Measurements from ENCODE around the gene ARID1B.

The ARID1B gene

DNA sequence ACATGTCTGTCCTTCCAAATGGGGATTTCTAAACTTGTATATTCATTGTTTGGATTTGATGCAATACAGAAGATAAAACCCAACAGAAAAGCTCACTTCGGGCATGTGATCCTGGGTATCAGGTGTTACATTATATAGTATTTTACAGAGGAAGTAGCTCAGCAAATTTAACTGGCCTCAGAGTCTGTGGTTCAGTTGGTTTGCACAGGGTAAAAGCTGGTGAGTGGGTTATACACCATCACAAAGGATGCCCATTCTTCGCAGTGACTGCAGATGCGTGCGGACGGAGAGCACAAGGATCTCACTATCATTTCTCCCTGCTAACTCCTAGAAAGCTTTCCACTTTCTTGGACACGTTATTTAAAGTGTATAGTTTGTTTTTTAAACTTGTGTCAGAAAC is 309.5 kb downstream of the ARID1B start:
- H3K9me3 ChIP-seq = no peaks in the 10 kb centered on the region
- H3K4me1 ChIP-seq (ENCODE audit: control insufficient read depth in 1 of 2, insufficient read depth in 1 of 2, low read depth in 1 of 2, low read length in 1 of 2) = peaks cover 3 to 8% of the 10 kb centered on the region in 2 experiments
- H3K27ac ChIP-seq = no peak overlapping the region
- H3K4me3 ChIP-seq (ENCODE audit: low read depth in 1 of 2, low read length in 1 of 2) = no peak overlapping the region
- peaks cover 18% of the 10 kb centered on the region for H3K36me3 ChIP-seq
- TF ChIP-seq, protein P1, sequence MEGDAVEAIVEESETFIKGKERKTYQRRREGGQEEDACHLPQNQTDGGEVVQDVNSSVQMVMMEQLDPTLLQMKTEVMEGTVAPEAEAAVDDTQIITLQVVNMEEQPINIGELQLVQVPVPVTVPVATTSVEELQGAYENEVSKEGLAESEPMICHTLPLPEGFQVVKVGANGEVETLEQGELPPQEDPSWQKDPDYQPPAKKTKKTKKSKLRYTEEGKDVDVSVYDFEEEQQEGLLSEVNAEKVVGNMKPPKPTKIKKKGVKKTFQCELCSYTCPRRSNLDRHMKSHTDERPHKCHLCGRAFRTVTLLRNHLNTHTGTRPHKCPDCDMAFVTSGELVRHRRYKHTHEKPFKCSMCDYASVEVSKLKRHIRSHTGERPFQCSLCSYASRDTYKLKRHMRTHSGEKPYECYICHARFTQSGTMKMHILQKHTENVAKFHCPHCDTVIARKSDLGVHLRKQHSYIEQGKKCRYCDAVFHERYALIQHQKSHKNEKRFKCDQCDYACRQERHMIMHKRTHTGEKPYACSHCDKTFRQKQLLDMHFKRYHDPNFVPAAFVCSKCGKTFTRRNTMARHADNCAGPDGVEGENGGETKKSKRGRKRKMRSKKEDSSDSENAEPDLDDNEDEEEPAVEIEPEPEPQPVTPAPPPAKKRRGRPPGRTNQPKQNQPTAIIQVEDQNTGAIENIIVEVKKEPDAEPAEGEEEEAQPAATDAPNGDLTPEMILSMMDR (IDR thresholded peaks at IDR 0.05) = no peak
- no peaks in the 10 kb centered on the region for H3K27me3 ChIP-seq

DNA sequence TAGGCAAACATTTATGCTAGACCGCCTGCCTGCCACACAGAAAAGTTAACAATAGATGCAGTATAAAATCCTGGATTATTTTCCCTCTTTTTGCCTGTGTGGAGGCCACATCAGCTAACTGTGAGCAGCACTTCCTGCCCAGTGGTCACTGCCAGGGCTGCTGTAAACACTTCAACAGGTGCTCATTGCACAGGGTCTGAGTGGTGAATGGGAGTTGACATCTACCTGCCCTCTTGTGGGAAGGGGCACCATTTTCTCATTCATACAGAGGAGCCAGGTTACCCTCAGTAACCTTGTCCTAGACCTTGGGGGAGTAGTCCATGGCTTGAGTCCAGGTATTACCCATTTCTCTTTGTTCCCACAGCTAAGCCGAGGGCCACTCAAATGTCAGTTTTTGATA is 310.8 kb downstream of the ARID1B start:
- peaks cover 18% of the 10 kb centered on the region for H3K36me3 ChIP-seq
- H3K9me3 ChIP-seq = no peaks in the 10 kb centered on the region
- TF ChIP-seq, protein P1 (IDR thresholded peaks at IDR 0.05) = no peak
- no peaks in the 10 kb centered on the region for H3K27me3 ChIP-seq
- H3K4me1 ChIP-seq (ENCODE audit: control insufficient read depth in 1 of 2, insufficient read depth in 1 of 2, low read depth in 1 of 2, low read length in 1 of 2) = peaks cover 3 to 4% of the 10 kb centered on the region in 2 experiments
- H3K4me3 ChIP-seq (ENCODE audit: low read depth in 1 of 2, low read length in 1 of 2) = no peak overlapping the region
- no peak overlapping the region for H3K27ac ChIP-seq

DNA sequence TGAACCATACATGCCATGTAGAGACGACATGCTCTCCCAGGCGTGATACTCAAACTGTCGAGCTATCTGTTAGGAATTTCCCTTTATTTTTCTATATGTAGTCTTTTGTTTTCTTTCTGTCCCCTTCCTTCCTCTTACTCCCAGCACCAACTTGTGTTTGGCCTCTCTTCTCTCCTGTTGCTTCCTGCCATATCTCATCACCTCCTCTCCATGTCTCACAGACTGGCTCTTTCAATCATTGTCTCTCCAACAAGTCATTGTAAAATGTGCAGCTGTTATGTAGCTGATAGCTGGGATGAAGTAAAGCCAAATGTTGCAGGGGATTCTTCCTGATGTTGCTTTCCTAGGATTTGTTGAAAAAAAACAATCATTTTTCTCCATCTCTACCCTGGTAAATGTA is 311.7 kb downstream of the ARID1B start:
- Histone ChIP-seq H3K4me1 (ENCODE audit: control insufficient read depth in 1 of 2, insufficient read depth in 1 of 2, low read depth in 1 of 2, low read length in 1 of 2) (no peaks in the 10 kb centered on the region), H3K27ac (no peak overlapping the region), H3K4me3 (ENCODE audit: low read depth in 1 of 2, low read length in 1 of 2) (no peak overlapping the region), H3K36me3 (peaks cover 25% of the 10 kb centered on the region), H3K9me3 (no peaks in the 10 kb centered on the region), H3K27me3 (no peaks in the 10 kb centered on the region)
- TF ChIP-seq, protein P1 (IDR thresholded peaks at IDR 0.05) = no peak

DNA sequence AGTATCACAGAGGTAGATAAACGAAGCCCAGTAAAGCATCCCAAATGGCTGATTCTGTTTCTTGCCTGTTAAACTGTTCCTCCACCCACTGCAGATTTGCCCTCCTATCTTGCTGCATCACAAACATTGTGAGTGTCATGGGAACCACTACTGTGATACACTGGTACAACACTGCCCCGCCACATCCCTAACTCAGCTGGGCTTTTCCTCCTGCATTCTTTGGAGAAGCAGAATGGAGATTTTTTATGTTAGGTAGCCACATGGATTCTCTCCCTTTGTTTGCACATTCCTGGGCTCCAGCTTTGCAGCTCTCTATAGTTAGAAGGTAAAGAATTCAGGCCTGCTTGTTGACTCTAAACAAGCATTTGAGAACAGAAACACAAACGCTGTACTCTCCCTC is 312.1 kb downstream of the ARID1B start:
- no peak overlapping the region for H3K4me3 ChIP-seq (ENCODE audit: low read depth in 1 of 2, low read length in 1 of 2)
- TF ChIP-seq, protein P1 (IDR thresholded peaks at IDR 0.05) = no peak
- no peaks in the 10 kb centered on the region for H3K4me1 ChIP-seq (ENCODE audit: control insufficient read depth in 1 of 2, insufficient read depth in 1 of 2, low read depth in 1 of 2, low read length in 1 of 2)
- H3K27me3 ChIP-seq = no peaks in the 10 kb centered on the region
- no peak overlapping the region for H3K27ac ChIP-seq
- H3K9me3 ChIP-seq = no peaks in the 10 kb centered on the region
- peaks cover 25% of the 10 kb centered on the region for H3K36me3 ChIP-seq

DNA sequence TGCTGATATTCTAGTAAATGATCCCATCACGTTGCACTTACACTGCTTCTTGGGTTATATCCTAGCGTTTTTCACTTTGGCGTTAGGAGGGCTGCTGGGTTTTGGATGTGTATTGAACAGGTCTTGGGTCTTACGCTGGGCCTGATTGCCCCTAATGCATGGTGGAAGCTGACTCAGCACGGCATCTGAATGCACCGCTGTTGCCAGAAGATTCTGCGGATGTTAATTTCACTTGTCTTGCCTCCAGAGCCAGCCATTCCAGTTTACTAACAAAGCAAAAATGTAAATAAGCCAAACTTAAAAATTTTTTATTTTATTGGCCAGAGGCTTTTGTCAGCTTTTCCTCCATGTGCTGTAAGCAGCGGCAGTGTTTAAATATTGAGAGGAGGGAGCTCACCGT is 312.7 kb downstream of the ARID1B start:
- Histone ChIP-seq H3K27me3 (no peaks in the 10 kb centered on the region), H3K4me3 (ENCODE audit: low read depth in 1 of 2, low read length in 1 of 2) (no peak overlapping the region), H3K36me3 (peaks cover 21% of the 10 kb centered on the region), H3K27ac (no peak overlapping the region), H3K9me3 (no peaks in the 10 kb centered on the region), H3K4me1 (ENCODE audit: control insufficient read depth in 1 of 2, insufficient read depth in 1 of 2, low read depth in 1 of 2, low read length in 1 of 2) (no peaks in the 10 kb centered on the region)
- TF ChIP-seq, protein P1 (IDR thresholded peaks at IDR 0.05) = no peak

DNA sequence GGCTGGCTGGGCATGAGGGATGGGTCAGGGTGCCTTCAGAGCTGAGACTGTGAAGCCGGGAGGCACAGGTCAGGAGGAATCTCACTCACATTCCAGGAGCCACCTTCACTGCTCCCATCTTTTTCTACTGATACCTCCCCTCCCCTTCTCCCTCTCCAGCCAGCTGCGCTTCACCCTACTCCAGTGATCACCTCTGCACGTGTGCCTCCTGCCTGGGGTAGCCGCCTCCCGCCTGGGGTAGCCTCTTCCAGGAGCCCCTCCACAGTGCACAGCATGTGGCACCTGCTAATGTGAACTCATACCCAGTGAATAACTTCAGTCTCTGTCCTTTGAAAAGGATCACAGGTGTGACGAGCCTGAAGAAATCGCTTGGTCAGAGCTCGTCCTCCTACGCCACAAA is 313.6 kb downstream of the ARID1B start:
- H3K27ac ChIP-seq = no peak overlapping the region
- H3K36me3 ChIP-seq = peaks cover 17% of the 10 kb centered on the region
- H3K27me3 ChIP-seq = no peaks in the 10 kb centered on the region
- TF ChIP-seq, protein P1 (IDR thresholded peaks at IDR 0.05) = no peak
- no peak overlapping the region for H3K4me3 ChIP-seq (ENCODE audit: low read depth in 1 of 2, low read length in 1 of 2)
- H3K9me3 ChIP-seq = no peaks in the 10 kb centered on the region
- no peaks in the 10 kb centered on the region for H3K4me1 ChIP-seq (ENCODE audit: control insufficient read depth in 1 of 2, insufficient read depth in 1 of 2, low read depth in 1 of 2, low read length in 1 of 2)

All from neutrophil (primary cell).